Measurements from ENCODE around the gene ORAI2.
"Not testable (repeated sequence)": the region's sequence is repeated elsewhere in the genome, so short reads cannot be mapped to it uniquely, and the experiment has no call there.

The ORAI2 gene

GRCh38 chr7:102478314-102479208 is 45.2 kb downstream of the ORAI2 start, which contains the start of gene POLR2J:
TSS of gene POLR2J (minus strand) at chr7:102478922. CDS start at chr7:102478860, 62 bp downstream.
- not testable (repeated sequence) for H3K27me3 ChIP-seq (ENCODE audit: insufficient read depth, low read length, poor library complexity, severe bottlenecking); H3K36me3 ChIP-seq (ENCODE audit: insufficient read depth, low read length); H3K9me2 ChIP-seq (replicated peaks; ENCODE audit: low read depth, low read length); H3K9me3 ChIP-seq (ENCODE audit: insufficient read depth, low read depth, low read length); H3K9ac ChIP-seq (ENCODE audit: low read depth, low read length, poor library complexity, severe bottlenecking); H3K4me2 ChIP-seq (ENCODE audit: low read depth, low read length, poor library complexity, severe bottlenecking); H4K20me1 ChIP-seq (ENCODE audit: insufficient read depth, low read length, poor library complexity, severe bottlenecking); H3K4me1 ChIP-seq (ENCODE audit: insufficient read depth, low read length, poor library complexity, severe bottlenecking); H2AFZ ChIP-seq (ENCODE audit: low read length); H3K79me2 ChIP-seq (ENCODE audit: insufficient read depth, low read length); H3F3A ChIP-seq (ENCODE audit: low read depth)
- 0 out of 2 replicates have a peak, but pooled peaks have one; percentile 12 for TF ChIP-seq CTCF (conservative IDR thresholded peaks at IDR 0.05; ENCODE audit: low read length)
- H3K4me3 ChIP-seq (ENCODE audit: low read length, poor library complexity, severe bottlenecking): peak within 1 kb of the TSS; percentile 60

- not testable (repeated sequence) for H3K9me2 ChIP-seq (replicated peaks; ENCODE audit: low read depth, low read length); H4K20me1 ChIP-seq (ENCODE audit: insufficient read depth, low read length, poor library complexity, severe bottlenecking); H3K4me1 ChIP-seq (ENCODE audit: insufficient read depth, low read length, poor library complexity, severe bottlenecking); H2AFZ ChIP-seq (ENCODE audit: low read length); H3K4me2 ChIP-seq (ENCODE audit: low read depth, low read length, poor library complexity, severe bottlenecking); H3K36me3 ChIP-seq (ENCODE audit: insufficient read depth, low read length); H3K4me3 ChIP-seq (ENCODE audit: low read length, poor library complexity, severe bottlenecking); H3K79me2 ChIP-seq (ENCODE audit: insufficient read depth, low read length); H3K9me3 ChIP-seq (ENCODE audit: insufficient read depth, low read depth, low read length); H3K27me3 ChIP-seq (ENCODE audit: insufficient read depth, low read length, poor library complexity, severe bottlenecking); H3F3A ChIP-seq (ENCODE audit: low read depth); H3K9ac ChIP-seq (ENCODE audit: low read depth, low read length, poor library complexity, severe bottlenecking)
Observed at GRCh38 chr7:102479209-102479584, 45.8 kb downstream of the ORAI2 start.

GRCh38 chr7:102479982-102480637 is 46.7 kb downstream of the ORAI2 start:
- 0 out of 2 replicates have a peak, but pooled peaks have one; percentile 28 for TF ChIP-seq CTCF (conservative IDR thresholded peaks at IDR 0.05; ENCODE audit: low read length)
- not testable (repeated sequence) for H3K9ac ChIP-seq (ENCODE audit: low read depth, low read length, poor library complexity, severe bottlenecking); H3K79me2 ChIP-seq (ENCODE audit: insufficient read depth, low read length); H3K36me3 ChIP-seq (ENCODE audit: insufficient read depth, low read length); H3K4me1 ChIP-seq (ENCODE audit: insufficient read depth, low read length, poor library complexity, severe bottlenecking); H3K9me2 ChIP-seq (replicated peaks; ENCODE audit: low read depth, low read length); H3K4me2 ChIP-seq (ENCODE audit: low read depth, low read length, poor library complexity, severe bottlenecking); H2AFZ ChIP-seq (ENCODE audit: low read length); H3K27me3 ChIP-seq (ENCODE audit: insufficient read depth, low read length, poor library complexity, severe bottlenecking); H3F3A ChIP-seq (ENCODE audit: low read depth); H3K4me3 ChIP-seq (ENCODE audit: low read length, poor library complexity, severe bottlenecking); H3K9me3 ChIP-seq (ENCODE audit: insufficient read depth, low read depth, low read length); H4K20me1 ChIP-seq (ENCODE audit: insufficient read depth, low read length, poor library complexity, severe bottlenecking)

GRCh38 chr7:102481962-102482361 is 48.6 kb downstream of the ORAI2 start:
- not testable (repeated sequence) for H3K9me2 ChIP-seq (replicated peaks; ENCODE audit: low read depth, low read length); H3K4me1 ChIP-seq (ENCODE audit: insufficient read depth, low read length, poor library complexity, severe bottlenecking); H3F3A ChIP-seq (ENCODE audit: low read depth); H3K79me2 ChIP-seq (ENCODE audit: insufficient read depth, low read length); H2AFZ ChIP-seq (ENCODE audit: low read length); H4K20me1 ChIP-seq (ENCODE audit: insufficient read depth, low read length, poor library complexity, severe bottlenecking); H3K4me2 ChIP-seq (ENCODE audit: low read depth, low read length, poor library complexity, severe bottlenecking); H3K27me3 ChIP-seq (ENCODE audit: insufficient read depth, low read length, poor library complexity, severe bottlenecking); H3K9ac ChIP-seq (ENCODE audit: low read depth, low read length, poor library complexity, severe bottlenecking); H3K4me3 ChIP-seq (ENCODE audit: low read length, poor library complexity, severe bottlenecking); H3K36me3 ChIP-seq (ENCODE audit: insufficient read depth, low read length); H3K9me3 ChIP-seq (ENCODE audit: insufficient read depth, low read depth, low read length)

- not testable (repeated sequence) for H2AFZ ChIP-seq (ENCODE audit: low read length); H3F3A ChIP-seq (ENCODE audit: low read depth)
Observed at GRCh38 chr7:102484317-102484716, 50.9 kb downstream of the ORAI2 start.

GRCh38 chr7:102490529-102491075 is 57.2 kb downstream of the ORAI2 start:
- not testable (repeated sequence) for H3K4me3 ChIP-seq (ENCODE audit: low read length, poor library complexity, severe bottlenecking); H3K79me2 ChIP-seq (ENCODE audit: insufficient read depth, low read length); H3K4me1 ChIP-seq (ENCODE audit: insufficient read depth, low read length, poor library complexity, severe bottlenecking); H4K20me1 ChIP-seq (ENCODE audit: insufficient read depth, low read length, poor library complexity, severe bottlenecking); H3F3A ChIP-seq (ENCODE audit: low read depth); H3K9ac ChIP-seq (ENCODE audit: low read depth, low read length, poor library complexity, severe bottlenecking); H3K9me2 ChIP-seq (replicated peaks; ENCODE audit: low read depth, low read length); H3K27me3 ChIP-seq (ENCODE audit: insufficient read depth, low read length, poor library complexity, severe bottlenecking); H3K9me3 ChIP-seq (ENCODE audit: insufficient read depth, low read depth, low read length); H3K36me3 ChIP-seq (ENCODE audit: insufficient read depth, low read length); H2AFZ ChIP-seq (ENCODE audit: low read length); H3K4me2 ChIP-seq (ENCODE audit: low read depth, low read length, poor library complexity, severe bottlenecking)

More at GRCh38 chr7:102484317-102484716, 50.9 kb downstream of the ORAI2 start:
- H3K4me2 ChIP-seq (ENCODE audit: low read depth, low read length, poor library complexity, severe bottlenecking); H3K9ac ChIP-seq (ENCODE audit: low read depth, low read length, poor library complexity, severe bottlenecking); H3K27me3 ChIP-seq (ENCODE audit: insufficient read depth, low read length, poor library complexity, severe bottlenecking); H4K20me1 ChIP-seq (ENCODE audit: insufficient read depth, low read length, poor library complexity, severe bottlenecking); H3K36me3 ChIP-seq (ENCODE audit: insufficient read depth, low read length); H3K79me2 ChIP-seq (ENCODE audit: insufficient read depth, low read length); H3K9me3 ChIP-seq (ENCODE audit: insufficient read depth, low read depth, low read length); H3K4me1 ChIP-seq (ENCODE audit: insufficient read depth, low read length, poor library complexity, severe bottlenecking); H3K9me2 ChIP-seq (replicated peaks; ENCODE audit: low read depth, low read length); H3K4me3 ChIP-seq (ENCODE audit: low read length, poor library complexity, severe bottlenecking): not testable (repeated sequence)

Measured in Loucy (cell line).